ENCODE measurements around the gene CDO1. TPM values are rescaled to one million over a fixed set of nuclear protein-coding genes. Genes with fewer than 3 reads are reported as not detected.

Gene CDO1
- total RNA-seq, 2 experiments from 2014 or later: 0.16 to 0.55 TPM

GRCh38 chr5:115843444-115844130 is 27.1 kb upstream of the CDO1 start:
- POLR2A ChIA-PET: interaction anchor here (0.7 kb wide), 1 partner anchor 208 kb away, joined by 3 read pairs; no protein-coding TSS in a partner anchor
- Mint-ChIP-seq H3K27me3 (no peaks in the 10 kb centered on the region), H3K4me3 (peak overlapping the region; percentile 93)

GRCh38 chr5:115842952-115843351 is 26.5 kb upstream of the CDO1 start:
- DNase-seq (no peak), ATAC-seq (no peak)
- Mint-ChIP-seq H3K9me3 (ENCODE audit: low read depth) (no peaks in the 10 kb centered on the region), H3K27ac (peak overlapping the region; percentile 94), H3K36me3 (ENCODE audit: low read depth) (peaks cover 5% of the 10 kb centered on the region), H3K4me1 (peaks cover 43% of the 10 kb centered on the region), H3K4me3 (peak overlapping the region; percentile 93), H3K27me3 (no peaks in the 10 kb centered on the region)
- CTCF ChIA-PET: interaction anchor here (0.6 to 1.4 kb wide), 4 partner anchors 8 to 241 kb away, joined by 3 read pairs; no protein-coding TSS in a partner anchor
- POLR2A ChIA-PET: interaction anchor here (0.7 kb wide), 1 partner anchor 207 kb away, joined by 3 read pairs; no protein-coding TSS in a partner anchor
- intact Hi-C loops (cut with DNase I, micrococcal nuclease): loop anchor here in 1 of 2 experiments (5.0 kb wide), 1 partner anchor 224 kb away; no protein-coding TSS in a partner anchor

More at GRCh38 chr5:115843444-115844130, 27.1 kb upstream of the CDO1 start:
- ATAC-seq: no peak
- Mint-ChIP-seq H3K36me3 (ENCODE audit: low read depth) (peaks cover 3% of the 10 kb centered on the region), H3K9me3 (ENCODE audit: low read depth) (no peaks in the 10 kb centered on the region), H3K27ac (no peak overlapping the region), H3K4me1 (peaks cover 40% of the 10 kb centered on the region)
- DNase-seq: no peak
- intact Hi-C loops (cut with DNase I, micrococcal nuclease): loop anchor here in 1 of 2 experiments (5.0 kb wide), 1 partner anchor 224 kb away; no protein-coding TSS in a partner anchor
- CTCF ChIA-PET: interaction anchor here (1.3 to 1.4 kb wide), 2 partner anchors 8 to 242 kb away, joined by 3 read pairs; no protein-coding TSS in a partner anchor

GRCh38 chr5:115842089-115842935 is 25.9 kb upstream of the CDO1 start:
- peak; percentile 43 for DNase-seq
- peak; percentile 24 for ATAC-seq
- Mint-ChIP-seq H3K36me3 (ENCODE audit: low read depth) (peaks cover 11% of the 10 kb centered on the region), H3K27me3 (no peaks in the 10 kb centered on the region), H3K27ac (peak overlapping the region; percentile 94), H3K9me3 (ENCODE audit: low read depth) (no peaks in the 10 kb centered on the region), H3K4me3 (peak overlapping the region; percentile 93), H3K4me1 (peaks cover 48% of the 10 kb centered on the region)
- CTCF ChIA-PET: interaction anchor here (0.6 to 1.4 kb wide), 4 partner anchors 7 to 241 kb away, joined by 3 read pairs; no protein-coding TSS in a partner anchor
- POLR2A ChIA-PET: interaction anchor here (0.6 kb wide), 1 partner anchor 710 kb away, joined by 4 read pairs; no protein-coding TSS in a partner anchor
- intact Hi-C loops (cut with DNase I, micrococcal nuclease): loop anchor here in 1 of 2 experiments (5.0 kb wide), 1 partner anchor 225 kb away; no protein-coding TSS in a partner anchor

- H3K9me3 Mint-ChIP-seq (ENCODE audit: low read depth): no peaks in the 10 kb centered on the region
- H3K36me3 Mint-ChIP-seq (ENCODE audit: low read depth): peaks cover 15% of the 10 kb centered on the region
- ATAC-seq (peak; percentile 90), DNase-seq (peak; percentile 94)
- CTCF ChIA-PET: interaction anchor here (0.7 to 1.0 kb wide), 5 partner anchors 10 to 544 kb away, joined by 3 to 4 read pairs (median 4); no protein-coding TSS in a partner anchor
- H3K4me1 Mint-ChIP-seq: peaks cover 51% of the 10 kb centered on the region
- peak within 1 kb of the TSS; percentile 93 for H3K4me3 Mint-ChIP-seq
- POLR2A ChIA-PET: no interaction called here
- no peaks in the 10 kb centered on the region for H3K27me3 Mint-ChIP-seq
- intact Hi-C loops (cut with DNase I, micrococcal nuclease): loop anchor here (1.0 to 5.0 kb wide), 10 partner anchors 215 to 671 kb away; partner anchors contain the start of genes CCDC112 (in 2 of the 2), FEM1C (in 2 of the 2), PGGT1B (in 2 of the 2) and TMED7 (in 2 of the 2)
- peak within 1 kb of the TSS; percentile 99 for H3K27ac Mint-ChIP-seq
These were observed 25.1 kb upstream of the CDO1 start, which contains the start of the genes AP3S1 and ATG12 for GRCh38 chr5:115841382-115842088. TSS of gene AP3S1 (plus strand) at chr5:115841935. CDS start at chr5:115842038, 103 bp downstream. TSS of gene ATG12 (minus strand) at chr5:115841565. CDS start at chr5:115841552, 13 bp downstream.

- Mint-ChIP-seq H3K4me1 (peaks cover 51% of the 10 kb centered on the region), H3K4me3 (peak overlapping the region; percentile 93), H3K9me3 (ENCODE audit: low read depth) (no peaks in the 10 kb centered on the region), H3K27ac (peak overlapping the region; percentile 99), H3K36me3 (ENCODE audit: low read depth) (peaks cover 20% of the 10 kb centered on the region), H3K27me3 (no peaks in the 10 kb centered on the region)
- ATAC-seq (no peak), DNase-seq (no peak)
- intact Hi-C loops (cut with DNase I, micrococcal nuclease): loop anchor here (1.0 to 5.0 kb wide), 10 partner anchors 215 to 671 kb away; partner anchors contain the start of genes CCDC112 (in 2 of the 2), FEM1C (in 2 of the 2), PGGT1B (in 2 of the 2) and TMED7 (in 2 of the 2)
- ChIA-PET POLR2A (no interaction called here), CTCF (interaction anchor here (0.7 to 1.0 kb wide), 7 partner anchors 9 to 544 kb away, joined by 3 to 4 read pairs (median 3); no protein-coding TSS in a partner anchor)
These were observed 24.4 kb upstream of the CDO1 start for GRCh38 chr5:115840873-115841272.

GRCh38 chr5:115838885-115839518 is 22.5 kb upstream of the CDO1 start:
- ChIA-PET CTCF (interaction anchor here (0.6 to 1.2 kb wide), 9 partner anchors 8 to 264 kb away, joined by 3 to 7 read pairs (median 4); partner anchors contain the start of gene TMED7), POLR2A (interaction anchor here (0.6 kb wide), 1 partner anchor 12 kb away, joined by 3 read pairs; no protein-coding TSS in a partner anchor)
- intact Hi-C loops (cut with DNase I, micrococcal nuclease): loop anchor here (1.0 to 5.0 kb wide), 5 partner anchors 8 to 532 kb away; no protein-coding TSS in a partner anchor
- Mint-ChIP-seq H3K4me3 (peak overlapping the region; percentile 93), H3K27ac (no peak overlapping the region), H3K36me3 (ENCODE audit: low read depth) (peaks cover 34% of the 10 kb centered on the region), H3K27me3 (no peaks in the 10 kb centered on the region), H3K9me3 (ENCODE audit: low read depth) (no peaks in the 10 kb centered on the region), H3K4me1 (peaks cover 43% of the 10 kb centered on the region)
- ATAC-seq: peak; percentile 21
- peak; percentile 49 for DNase-seq

GRCh38 chr5:115835481-115835880 is 19.0 kb upstream of the CDO1 start:
- intact Hi-C loops (cut with DNase I, micrococcal nuclease): loop anchor here (5.0 kb wide), 2 partner anchors 232 to 528 kb away; no protein-coding TSS in a partner anchor
- POLR2A ChIA-PET: no interaction called here

GRCh38 chr5:115831163-115831768 is 14.8 kb upstream of the CDO1 start:
- Mint-ChIP-seq H3K27ac (no peak overlapping the region), H3K27me3 (no peaks in the 10 kb centered on the region), H3K4me1 (peaks cover 4% of the 10 kb centered on the region), H3K9me3 (ENCODE audit: low read depth) (peaks cover 8% of the 10 kb centered on the region), H3K36me3 (ENCODE audit: low read depth) (peaks cover 53% of the 10 kb centered on the region), H3K4me3 (no peak overlapping the region)
- intact Hi-C loops (cut with DNase I, micrococcal nuclease): loop anchor here in 1 of 2 experiments (1.0 to 2.0 kb wide), 2 partner anchors 8 to 196 kb away; no protein-coding TSS in a partner anchor
- ChIA-PET CTCF (interaction anchor here (0.8 to 2.7 kb wide), 9 partner anchors 8 to 299 kb away, joined by 3 to 11 read pairs (median 4); partner anchors contain the start of genes AP3S1, ATG12 and CDO1), POLR2A (no interaction called here)
- peak; percentile 60 for ATAC-seq
- DNase-seq: peak; percentile 30

More at GRCh38 chr5:115835481-115835880, 19.0 kb upstream of the CDO1 start:
- DNase-seq (no peak), ATAC-seq (no peak)
- Mint-ChIP-seq H3K36me3 (ENCODE audit: low read depth) (peaks cover 51% of the 10 kb centered on the region), H3K27me3 (no peaks in the 10 kb centered on the region), H3K9me3 (ENCODE audit: low read depth) (no peaks in the 10 kb centered on the region), H3K4me1 (peaks cover 33% of the 10 kb centered on the region), H3K27ac (no peak overlapping the region), H3K4me3 (no peak overlapping the region)
- CTCF ChIA-PET: interaction anchor here (1.0 to 1.8 kb wide), 4 partner anchors 8 to 201 kb away, joined by 3 to 5 read pairs (median 3); no protein-coding TSS in a partner anchor

GRCh38 chr5:115829913-115830312 is 13.5 kb upstream of the CDO1 start:
- CTCF ChIA-PET: interaction anchor here (0.7 to 1.0 kb wide), 3 partner anchors 189 to 959 kb away, joined by 3 read pairs; no protein-coding TSS in a partner anchor

More at GRCh38 chr5:115829913-115830312, 13.5 kb upstream of the CDO1 start:
- no peak overlapping the region for H3K27ac Mint-ChIP-seq
- intact Hi-C loops (cut with DNase I, micrococcal nuclease): loop anchor here in 1 of 2 experiments (2.0 kb wide), 1 partner anchor 195 kb away; no protein-coding TSS in a partner anchor
- peaks cover 13% of the 10 kb centered on the region for H3K9me3 Mint-ChIP-seq (ENCODE audit: low read depth)
- no peak overlapping the region for H3K4me3 Mint-ChIP-seq
- no peaks in the 10 kb centered on the region for H3K27me3 Mint-ChIP-seq
- no peak for DNase-seq
- POLR2A ChIA-PET: no interaction called here
- ATAC-seq: no peak
- H3K4me1 Mint-ChIP-seq: peaks cover 2% of the 10 kb centered on the region
- peaks cover 41% of the 10 kb centered on the region for H3K36me3 Mint-ChIP-seq (ENCODE audit: low read depth)

Measured in activated CD4-positive, alpha-beta T cell treated with anti-CD3 and anti-CD28 coated beads for 36 hours (primary cell).